CD14-positive monocyte (primary cell): ENCODE results near the gene PAM. TPM values are rescaled to one million over a fixed set of nuclear protein-coding genes. Genes with fewer than 3 reads are reported as not detected.

Source experiments
- DNase-seq, 3 donors: peaks; one replicate each; pipeline ENCODE4 v3.0.0-alpha.2; 2011 to 2022
- H2AFZ ChIP-seq: 2 replicates; pipeline ENCODE4 v1.6.0; 2012; ENCODE audit warnings: mild to moderate bottlenecking, low read depth, low read length, inconsistent platforms; ENCODE audit not compliant: insufficient read depth, poor library complexity, severe bottlenecking
- H3K27ac ChIP-seq, 2 donors: 1 replicate in 1 of 2; 2 replicates in 1 of 2; pipeline ENCODE4 v1.5.1; 2012 to 2013; ENCODE audit warnings: low read length in 2 of 2, control low read depth in 1 of 2, inconsistent platforms in 1 of 2, low read depth in 1 of 2, mild to moderate bottlenecking in 1 of 2
- H3K27me3 ChIP-seq, 2 donors: one replicate each; pipeline versions ENCODE4 v1.6.0 to v1.6.1; 2011 to 2013; ENCODE audit warnings: low read length in 2 of 2; ENCODE audit not compliant: control insufficient read depth in 2 of 2, insufficient read depth in 2 of 2
- H3K36me3 ChIP-seq, 2 donors: replicated peaks in 1 of 2; 1 replicate in 1 of 2; 2 replicates in 1 of 2; pipeline versions ENCODE4 v1.5.1 to v1.6.1; 2012 to 2013; ENCODE audit warnings: low read length in 2 of 2, control low read depth in 1 of 2, inconsistent platforms in 1 of 2, mild to moderate bottlenecking in 1 of 2; ENCODE audit not compliant: insufficient read depth in 2 of 2, control insufficient read depth in 1 of 2
- H3K4me1 ChIP-seq, 2 donors: 1 replicate in 1 of 2; 2 replicates in 1 of 2; pipeline versions ENCODE4 v1.5.1 to v1.6.1; 2012 to 2013; ENCODE audit warnings: low read length in 2 of 2, control low read depth in 1 of 2, inconsistent platforms in 1 of 2, mild to moderate bottlenecking in 1 of 2, moderate library complexity in 1 of 2; ENCODE audit not compliant: insufficient read depth in 2 of 2, control insufficient read depth in 1 of 2
- H3K4me2 ChIP-seq: replicated peaks from 2 replicates; pipeline ENCODE3; 2012; ENCODE audit warnings: low read length, moderate library complexity, mild to moderate bottlenecking; ENCODE audit not compliant: poor library complexity, severe bottlenecking; ENCODE audit errors: extremely low read depth
- H3K4me3 ChIP-seq, 3 experiments: fragments of 200-600 bp in 1 of 3; sonication (generic) in 1 of 3; replicated peaks in 1 of 3; 1 replicate in 2 of 3; 2 replicates in 1 of 3; pipeline ENCODE4 v1.5.1; 2011 to 2013; ENCODE audit warnings: low read length in 3 of 3, mild to moderate bottlenecking in 3 of 3, control low read depth in 2 of 3, low read depth in 2 of 3, inconsistent platforms in 1 of 3, moderate library complexity in 1 of 3
- H3K79me2 ChIP-seq: 2 replicates; pipeline ENCODE4 v1.6.0; 2012; ENCODE audit warnings: mild to moderate bottlenecking, control low read depth, inconsistent platforms, low read length, moderate library complexity; ENCODE audit not compliant: insufficient read depth
- H3K9ac ChIP-seq: 2 replicates; pipeline ENCODE4 v1.6.0; 2017; ENCODE audit warnings: low read length, mild to moderate bottlenecking; ENCODE audit not compliant: insufficient read depth, poor library complexity, severe bottlenecking
- H3K9me3 ChIP-seq, 2 donors: replicated peaks in 1 of 2; 1 replicate in 1 of 2; 2 replicates in 1 of 2; pipeline versions ENCODE4 v1.5.1 to v1.6.1; 2012 to 2013; ENCODE audit warnings: low read length in 2 of 2, control low read depth in 1 of 2; ENCODE audit not compliant: control insufficient read depth in 1 of 2, insufficient read depth in 1 of 2
- H4K20me1 ChIP-seq: 2 replicates; pipeline ENCODE4 v1.6.0; 2012; ENCODE audit warnings: mild to moderate bottlenecking, low read length, control low read depth, moderate library complexity; ENCODE audit not compliant: insufficient read depth
- H3K27ac Mint-ChIP-seq, 7 donors: one replicate each; pipeline ENCODE4 v1.8.0; 2020; ENCODE audit warnings: mild to moderate bottlenecking in 7 of 7, mixed read lengths in 7 of 7, moderate library complexity in 6 of 7, inconsistent platforms in 2 of 7
- H3K27me3 Mint-ChIP-seq, 3 donors: one replicate each; pipeline ENCODE4 v1.8.0; 2021 to 2022; ENCODE audit warnings: low read depth in 3 of 3, mild to moderate bottlenecking in 3 of 3, mixed read lengths in 3 of 3, moderate library complexity in 3 of 3, inconsistent platforms in 1 of 3
- H3K36me3 Mint-ChIP-seq, 2 donors: one replicate each; pipeline ENCODE4 v1.8.0; 2020; ENCODE audit warnings: mixed read lengths in 2 of 2, inconsistent platforms in 1 of 2, mild to moderate bottlenecking in 1 of 2
- H3K4me1 Mint-ChIP-seq: one replicate; pipeline ENCODE4 v1.8.0; 2020; ENCODE audit warnings: mild to moderate bottlenecking, mixed read lengths
- H3K4me3 Mint-ChIP-seq, 2 donors: one replicate each; pipeline ENCODE4 v1.8.0; 2020; ENCODE audit warnings: mild to moderate bottlenecking in 2 of 2, mixed read lengths in 2 of 2, moderate library complexity in 1 of 2
- H3K9me3 Mint-ChIP-seq, 7 donors: one replicate each; pipeline ENCODE4 v1.8.0; 2020 to 2022; ENCODE audit warnings: mixed read lengths in 7 of 7, mild to moderate bottlenecking in 6 of 7, moderate library complexity in 6 of 7, inconsistent platforms in 2 of 7
- WGBS: methylation state at CpG from one replicate; pipeline ENCODE4 v1.1.5; 2013; ENCODE audit warnings: missing lambda C conversion rate; ENCODE audit not compliant: insufficient coverage; 5-methylcytosine and 5-hydroxymethylcytosine counted together
- intact Hi-C, 2 donors: fragments of 100-400 bp; cut with micrococcal nuclease; formaldehyde crosslinking; loops; one replicate each; pipeline versions ENCODE4 v1.15.0 to v1.15.1; 2023
- polyA plus RNA-seq, 3 donors: library from polyadenylated mRNA; depleted of rRNA in 1 of 3; unstranded in 2 of 3; stranded (reverse) in 1 of 3; fragments of 300-500 nt in 2 of 3; fragments of >200 nt in 1 of 3; fragmentation: Illumina TruSeq in 2 of 3; gene quantifications; 1 replicate in 2 of 3; 2 replicates in 1 of 3; pipeline ENCODE4 v1.2.3, GENCODE V29; 2012 to 2021
- TF ChIP-seq, protein P1 (sequence below): fragments of 200-600 bp; IDR thresholded peaks from one replicate; pipeline ENCODE4 v1.8.0; 2022; ENCODE audit warnings: antibody characterized with exemption, mild to moderate bottlenecking

PAM gene
- polyA plus RNA-seq, 3 donors: 11.8 to 27.4 (median 12.8) TPM

DNA sequence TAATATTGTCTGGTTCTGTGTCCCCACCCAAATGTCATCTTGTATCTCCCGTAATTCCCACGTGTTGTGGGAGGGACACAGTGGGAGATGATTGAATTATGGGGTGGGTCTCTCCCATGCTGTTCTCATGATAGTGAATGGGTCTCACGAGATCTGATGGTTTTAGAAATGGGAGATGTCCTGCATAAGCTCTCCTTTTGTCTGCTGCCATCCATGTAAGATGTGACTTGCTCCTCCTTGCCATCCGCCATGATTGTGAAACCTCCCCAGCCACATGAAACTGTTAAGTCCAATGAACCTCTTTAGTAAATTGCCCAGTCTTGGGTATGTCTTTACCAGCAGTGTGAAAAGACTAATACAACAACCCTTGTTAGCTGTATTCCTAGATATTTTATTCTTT is 320.3 kb downstream of the PAM start:
- Histone ChIP-seq H3K27ac (no peak overlapping the region), H3K79me2 (no peaks in the 10 kb centered on the region), H3K4me3 (no peak overlapping the region), H3K9me3 (peaks cover 35 to 39% of the 10 kb centered on the region in 2 donors), H3K36me3 (no peaks in the 10 kb centered on the region), H3K4me2 (no peak overlapping the region), H3K9ac (no peak overlapping the region), H3K27me3 (no peaks in the 10 kb centered on the region), H3K4me1 (no peaks in the 10 kb centered on the region), H4K20me1 (no peaks in the 10 kb centered on the region), H2AFZ (no peak overlapping the region)
- no peak overlapping the region for H3K27ac Mint-ChIP-seq
- intact Hi-C loops: no loop called here
- no peak for DNase-seq
- H3K36me3 Mint-ChIP-seq: no peaks in the 10 kb centered on the region
- H3K27me3 Mint-ChIP-seq: no peaks in the 10 kb centered on the region
- TF ChIP-seq, protein P1, sequence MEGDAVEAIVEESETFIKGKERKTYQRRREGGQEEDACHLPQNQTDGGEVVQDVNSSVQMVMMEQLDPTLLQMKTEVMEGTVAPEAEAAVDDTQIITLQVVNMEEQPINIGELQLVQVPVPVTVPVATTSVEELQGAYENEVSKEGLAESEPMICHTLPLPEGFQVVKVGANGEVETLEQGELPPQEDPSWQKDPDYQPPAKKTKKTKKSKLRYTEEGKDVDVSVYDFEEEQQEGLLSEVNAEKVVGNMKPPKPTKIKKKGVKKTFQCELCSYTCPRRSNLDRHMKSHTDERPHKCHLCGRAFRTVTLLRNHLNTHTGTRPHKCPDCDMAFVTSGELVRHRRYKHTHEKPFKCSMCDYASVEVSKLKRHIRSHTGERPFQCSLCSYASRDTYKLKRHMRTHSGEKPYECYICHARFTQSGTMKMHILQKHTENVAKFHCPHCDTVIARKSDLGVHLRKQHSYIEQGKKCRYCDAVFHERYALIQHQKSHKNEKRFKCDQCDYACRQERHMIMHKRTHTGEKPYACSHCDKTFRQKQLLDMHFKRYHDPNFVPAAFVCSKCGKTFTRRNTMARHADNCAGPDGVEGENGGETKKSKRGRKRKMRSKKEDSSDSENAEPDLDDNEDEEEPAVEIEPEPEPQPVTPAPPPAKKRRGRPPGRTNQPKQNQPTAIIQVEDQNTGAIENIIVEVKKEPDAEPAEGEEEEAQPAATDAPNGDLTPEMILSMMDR: no peak
- WGBS: 88% methylated on average over 2 of the region's 4 CpGs
- no peaks in the 10 kb centered on the region for H3K4me1 Mint-ChIP-seq
- no peak overlapping the region for H3K4me3 Mint-ChIP-seq
- peaks cover 36 to 58% (median 51%) of the 10 kb centered on the region in 7 donors for H3K9me3 Mint-ChIP-seq
